Activated CD8-positive, alpha-beta memory T cell treated with anti-CD3 and anti-CD28 coated beads, Interleukin-2, amount 50 U/mL, for 4 hours (primary cell): ENCODE measurements around the gene NQO1.
"Not testable (repeated sequence)": the region's sequence is repeated elsewhere in the genome, so short reads cannot be mapped to it uniquely, and the experiment has no call there.

ENCODE experiments used
- DNase-seq: peaks from one replicate; pipeline ENCODE4 v3.0.0-alpha.2; 2020

Gene NQO1

GRCh38 chr16:69741951-69742904 is 15.9 kb upstream of the NQO1 start:
- no peak for DNase-seq

GRCh38 chr16:69741519-69741918 is 15.2 kb upstream of the NQO1 start:
- DNase-seq = no peak

- DNase-seq = no peak
These were observed 5.7 kb upstream of the NQO1 start for GRCh38 chr16:69732101-69732500.

GRCh38 chr16:69731280-69731679 is 4.9 kb upstream of the NQO1 start:
- DNase-seq = not testable (repeated sequence)

- not testable (repeated sequence) for DNase-seq
These were observed 2.7 kb upstream of the NQO1 start for GRCh38 chr16:69729030-69729429.

GRCh38 chr16:69727916-69728270 is 1.5 kb upstream of the NQO1 start:
- no peak for DNase-seq

- DNase-seq = no peak
These were observed 664 bp downstream of the NQO1 start for GRCh38 chr16:69725480-69726312.

GRCh38 chr16:69724981-69725479 is 1.3 kb downstream of the NQO1 start:
- DNase-seq = no peak

GRCh38 chr16:69724414-69724873 is 1.9 kb downstream of the NQO1 start:
- DNase-seq = no peak

GRCh38 chr16:69721441-69721957 is 4.9 kb downstream of the NQO1 start:
- no peak for DNase-seq

- DNase-seq = no peak
These were observed 5.4 kb downstream of the NQO1 start for GRCh38 chr16:69720822-69721430.

- DNase-seq = no peak
These were observed 8.1 kb downstream of the NQO1 start for GRCh38 chr16:69718111-69718764.

GRCh38 chr16:69717066-69717465 is 9.3 kb downstream of the NQO1 start:
- no peak for DNase-seq

GRCh38 chr16:69712914-69713581 is 13.3 kb downstream of the NQO1 start:
- no peak for DNase-seq

GRCh38 chr16:69712277-69712676 is 14.1 kb downstream of the NQO1 start:
- no peak for DNase-seq

- DNase-seq = no peak
These were observed 15.1 kb downstream of the NQO1 start for GRCh38 chr16:69711115-69711740.

- no peak for DNase-seq
These were observed 16.8 kb downstream of the NQO1 start for GRCh38 chr16:69709456-69710084.

GRCh38 chr16:69707920-69708683 is 18.3 kb downstream of the NQO1 start:
- no peak for DNase-seq

- no peak for DNase-seq
These were observed 19.4 kb downstream of the NQO1 start for GRCh38 chr16:69706975-69707340.
